GM18520 (cell line): ENCODE measurements around the gene IER3.
A peak's percentile ranks its signal among the peaks of the same experiment; 100 is the strongest.
"Not testable (repeated sequence)": the region's sequence is repeated elsewhere in the genome, so short reads cannot be mapped to it uniquely, and the experiment has no call there.

ENCODE experiments used
- ATAC-seq: cut with Tn5 transposase; IDR thresholded peaks from one replicate; pipeline ENCODE4 v1.9.1; 2021; ENCODE audit not compliant: unreplicated experiment

Gene IER3

GRCh38 chr6:30725713-30726505 is 18.4 kb downstream of the IER3 start:
- ATAC-seq, result no peak

DNA sequence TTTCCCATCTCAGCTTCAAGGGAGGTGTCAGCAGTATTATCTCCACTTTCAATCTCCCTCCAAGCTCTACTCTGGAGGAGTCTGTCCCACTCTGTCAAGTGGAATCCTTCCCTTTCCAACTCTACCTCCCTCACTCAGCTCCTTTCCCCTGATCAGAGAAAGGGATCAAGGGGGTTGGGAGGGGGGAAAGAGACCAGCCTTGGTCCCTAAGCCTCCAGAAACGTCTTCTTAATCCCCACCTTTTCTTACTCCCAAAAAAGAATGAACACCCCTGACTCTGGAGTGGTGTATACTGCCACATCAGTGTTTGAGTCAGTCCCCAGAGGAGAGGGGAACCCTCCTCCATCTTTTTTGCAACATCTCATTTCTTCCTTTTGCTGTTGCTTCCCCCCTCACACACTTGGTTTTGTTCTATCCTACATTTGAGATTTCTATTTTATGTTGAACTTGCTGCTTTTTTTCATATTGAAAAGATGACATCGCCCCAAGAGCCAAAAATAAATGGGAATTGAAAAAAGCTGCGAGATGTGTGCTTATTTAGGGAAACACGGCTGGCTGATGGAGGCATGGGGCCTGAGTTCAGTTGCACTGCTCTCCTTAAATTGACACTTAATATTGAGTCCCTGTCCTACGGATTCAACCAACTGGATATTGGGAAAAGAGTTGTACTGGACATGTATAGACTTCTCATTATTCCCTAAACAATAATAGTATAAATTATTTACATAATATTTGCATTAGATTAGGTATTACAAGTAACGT is 19.3 kb downstream of the IER3 start:
- ATAC-seq, result no peak

- ATAC-seq, result not testable (repeated sequence)
Observed at GRCh38 chr6:30723843-30724741, 20.3 kb downstream of the IER3 start.

GRCh38 chr6:30723159-30723842 is 21.0 kb downstream of the IER3 start:
- not testable (repeated sequence) for ATAC-seq

GRCh38 chr6:30722280-30723112 is 21.9 kb downstream of the IER3 start:
- no peak for ATAC-seq

DNA sequence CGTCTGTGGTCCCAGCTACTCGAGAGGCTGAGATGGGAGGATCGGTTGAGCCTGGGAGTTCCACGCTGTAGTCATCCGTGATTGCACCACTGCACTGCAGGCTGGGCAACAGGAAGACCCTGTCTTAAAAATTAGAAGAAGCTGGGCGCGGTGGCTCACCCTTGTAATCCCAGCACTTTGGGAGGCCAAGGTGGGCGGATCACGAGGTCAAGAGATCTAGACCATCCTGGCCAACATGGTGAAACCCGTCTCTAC is 22.4 kb downstream of the IER3 start:
- ATAC-seq, result not testable (repeated sequence)

DNA sequence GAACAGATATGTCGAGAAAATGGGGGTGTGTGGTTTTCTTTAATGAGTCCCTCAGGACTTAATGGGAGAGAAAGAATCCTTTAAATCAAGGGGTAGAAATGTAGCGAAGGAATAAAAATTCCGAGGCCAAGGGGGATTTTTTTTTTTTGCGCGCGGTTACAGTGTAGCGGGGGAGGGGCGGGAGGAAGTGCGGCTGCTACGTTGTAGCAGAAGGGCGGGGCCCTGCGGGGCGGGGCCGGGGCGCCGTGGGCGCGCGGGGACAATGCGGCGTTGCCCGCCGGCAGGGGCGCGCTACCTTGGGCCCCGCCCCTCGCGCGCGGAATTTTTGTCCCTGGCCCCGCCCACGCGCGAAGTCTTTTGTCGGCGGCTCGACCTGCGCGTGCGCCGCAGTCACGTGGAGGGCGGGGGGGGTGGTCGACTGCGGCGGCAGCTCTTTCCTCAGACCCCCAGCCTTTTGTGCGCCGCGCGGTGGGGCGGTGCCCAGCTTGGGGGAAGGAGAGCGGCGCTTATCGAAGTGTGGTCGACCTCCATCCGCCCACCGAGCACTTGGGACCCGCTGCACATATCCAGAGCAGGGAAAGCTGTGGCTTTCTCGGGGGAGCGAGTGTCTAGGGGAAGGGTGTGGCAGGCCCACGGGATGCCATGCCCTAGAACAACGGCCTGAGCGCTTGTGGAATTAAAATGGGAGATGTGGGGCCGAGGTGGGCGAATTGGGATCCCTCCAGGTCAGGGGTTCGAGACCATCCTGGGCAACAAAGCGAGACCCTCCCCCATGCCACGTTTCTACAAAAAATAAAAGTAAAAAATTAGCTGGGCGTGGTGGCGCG is 22.9 kb downstream of the IER3 start:
- peak; percentile 13 for ATAC-seq

DNA sequence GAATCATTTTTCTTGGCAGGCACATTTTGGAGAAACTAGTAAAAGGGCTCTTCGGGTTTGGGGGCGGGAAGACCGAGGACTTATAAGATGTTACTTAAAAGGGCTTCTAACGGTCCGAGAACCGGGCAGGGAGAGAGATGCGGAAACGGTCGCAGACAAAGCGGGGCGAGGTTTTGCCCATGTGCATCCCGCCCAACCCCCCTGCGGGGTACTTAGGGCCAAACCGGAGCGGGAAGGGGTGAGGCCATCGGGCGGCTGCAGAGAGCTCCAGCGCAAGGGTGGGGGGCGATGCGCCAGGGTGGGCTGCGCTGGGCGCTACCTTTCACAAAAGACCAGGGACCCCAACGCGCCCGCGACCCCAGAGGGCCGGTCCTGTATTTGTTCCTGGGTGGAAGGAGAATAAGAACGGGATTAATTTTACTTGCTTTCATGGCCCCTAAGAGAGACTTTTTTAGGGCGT is 23.6 kb downstream of the IER3 start:
- no peak for ATAC-seq

GRCh38 chr6:30719791-30720737 is 24.3 kb downstream of the IER3 start, which contains the start of gene TUBB:
Gene TUBB (plus strand): TSS chr6:30720352. CDS start chr6:30720507, 155 bp downstream.
- ATAC-seq, result peak; percentile 36

DNA sequence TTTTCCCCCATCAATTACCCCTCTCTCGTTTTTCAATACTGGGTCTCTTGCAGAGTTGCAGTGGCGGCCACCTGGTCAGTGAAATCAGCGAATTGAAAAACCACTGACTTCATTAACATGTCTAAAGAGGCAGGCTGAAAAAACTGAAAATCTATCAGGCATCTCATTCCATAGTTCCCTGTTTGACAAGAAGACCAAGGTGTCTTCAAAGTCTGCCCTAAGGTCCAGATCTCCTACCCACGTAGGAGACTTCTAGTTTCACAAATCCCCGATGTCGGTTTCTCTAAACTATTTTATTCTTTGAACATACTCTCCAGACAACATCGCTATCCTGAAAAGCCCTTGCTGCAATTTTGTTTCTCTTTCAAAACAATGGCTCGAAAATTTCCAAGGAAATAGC is 25.0 kb downstream of the IER3 start:
- ATAC-seq, result no peak

- ATAC-seq, result not testable (repeated sequence)
Observed at GRCh38 chr6:30717845-30718720, 26.3 kb downstream of the IER3 start.

DNA sequence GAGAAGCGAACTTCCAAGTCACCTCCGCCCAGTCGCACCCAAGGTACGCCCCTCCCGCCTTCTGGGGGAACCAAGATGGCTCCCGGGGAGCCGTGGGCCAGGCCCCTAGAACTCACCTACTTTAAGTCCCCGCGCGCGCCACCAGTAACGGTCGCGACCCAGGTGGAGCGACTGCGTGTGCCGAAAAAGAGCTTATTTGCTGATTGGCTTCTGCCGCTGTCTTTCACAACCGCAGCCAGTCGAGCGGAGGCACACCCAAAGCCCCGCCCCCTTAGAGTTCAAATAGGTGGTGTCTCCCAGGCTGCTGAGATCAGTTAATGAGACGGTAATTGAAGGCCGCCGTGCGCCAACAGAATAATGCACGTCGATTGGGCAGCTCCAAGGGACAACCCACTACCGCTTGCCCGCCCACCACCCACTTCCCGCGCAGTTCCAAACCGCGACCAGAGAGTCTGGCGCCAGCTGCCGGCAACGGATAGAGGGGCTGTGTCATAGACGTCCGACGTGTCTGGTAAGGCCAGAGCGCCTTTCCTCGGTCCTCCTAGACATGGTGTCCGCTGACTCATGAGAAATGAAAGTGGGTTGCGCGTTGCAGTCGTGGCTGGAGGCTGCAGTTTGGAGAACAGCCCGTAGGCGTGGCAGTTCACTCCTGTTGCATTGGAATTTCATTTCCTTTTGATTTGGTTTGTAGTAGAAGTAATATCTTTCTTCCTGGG is 27.1 kb downstream of the IER3 start, which contains the start of gene MDC1:
Gene MDC1 (minus strand): TSS at position 153 of the 716 bp plus-strand sequence. CDS start 2,106 bp downstream, outside the sequence.
- peak; percentile 56 for ATAC-seq

- no peak for ATAC-seq
Observed at GRCh38 chr6:30716879-30717128, 27.5 kb downstream of the IER3 start.

DNA sequence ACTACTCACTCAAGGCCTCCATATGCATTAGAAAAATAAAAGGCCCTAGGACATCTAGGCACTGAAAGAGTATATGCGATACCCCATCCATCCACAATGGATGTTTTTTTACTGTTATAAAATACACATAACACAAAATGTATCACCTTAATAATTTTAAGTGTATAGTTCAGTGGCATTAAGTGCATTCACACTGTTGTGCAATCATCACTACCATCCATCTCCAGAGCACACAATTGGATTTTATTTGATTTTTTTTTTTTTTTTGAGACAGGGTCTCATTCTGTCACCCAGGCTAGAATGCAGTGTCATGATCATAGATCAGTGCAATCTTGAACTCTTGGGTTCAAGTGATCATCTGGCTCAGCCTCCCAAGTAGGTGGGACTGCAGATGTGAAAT is 30.1 kb downstream of the IER3 start:
- no peak for ATAC-seq

GRCh38 chr6:30712441-30712945 is 31.9 kb downstream of the IER3 start:
- ATAC-seq, result no peak

GRCh38 chr6:30711758-30712380 is 32.5 kb downstream of the IER3 start:
- ATAC-seq, result no peak
